Right atrium auricular region (tissue), 2 donors: ENCODE data around the gene ILF3. TPM values are rescaled to one million over a fixed set of nuclear protein-coding genes. Genes with fewer than 3 reads are reported as not detected.

Source experiments
- DNase-seq: peaks from one replicate; pipeline ENCODE4 v3.0.0-alpha.2; 2019; ENCODE audit warnings: low spot score
- H3K27ac ChIP-seq, 2 donors: fragments of 200-600 bp; sonication (generic); 1 replicate in 1 of 2; 2 replicates in 1 of 2; pipeline ENCODE4 v1.5.1; 2016 to 2019
- H3K27me3 ChIP-seq, 2 donors: fragments of 200-600 bp; sonication (generic); one replicate each; pipeline versions ENCODE4 v1.5.1 to v1.6.0; 2017 to 2019
- H3K36me3 ChIP-seq: fragments of 200-600 bp; sonication (generic); one replicate; pipeline ENCODE4 v1.5.1; 2016
- H3K4me1 ChIP-seq, 2 donors: fragments of 200-600 bp; sonication (generic); one replicate each; pipeline versions ENCODE4 v1.5.1 to v1.6.0; 2017 to 2019
- H3K4me3 ChIP-seq, 2 donors: fragments of 200-600 bp; sonication (generic); 1 replicate in 1 of 2; 2 replicates in 1 of 2; pipeline ENCODE4 v1.5.1; 2017 to 2019; ENCODE audit warnings: mild to moderate bottlenecking in 1 of 2, moderate library complexity in 1 of 2
- H3K9me3 ChIP-seq, 2 donors: fragments of 200-600 bp; sonication (generic); one replicate each; pipeline ENCODE4 v1.5.1; 2019
- total RNA-seq, 2 donors: library from RNA; depleted of rRNA; stranded (reverse); fragments of >200 nt; gene quantifications; one replicate each; pipeline ENCODE4 v1.1.0, GENCODE V29; 2016
- TF ChIP-seq, protein P1 (sequence below), 2 donors: fragments of 200-600 bp; sonication (generic); IDR thresholded peaks; one replicate each; pipeline ENCODE4 v1.5.1; 2019; ENCODE audit warnings: antibody characterized with exemption in 2 of 2

ILF3 gene
- total RNA-seq, 2 donors from 2014 or later: 59.2 to 75.1 TPM

DNA sequence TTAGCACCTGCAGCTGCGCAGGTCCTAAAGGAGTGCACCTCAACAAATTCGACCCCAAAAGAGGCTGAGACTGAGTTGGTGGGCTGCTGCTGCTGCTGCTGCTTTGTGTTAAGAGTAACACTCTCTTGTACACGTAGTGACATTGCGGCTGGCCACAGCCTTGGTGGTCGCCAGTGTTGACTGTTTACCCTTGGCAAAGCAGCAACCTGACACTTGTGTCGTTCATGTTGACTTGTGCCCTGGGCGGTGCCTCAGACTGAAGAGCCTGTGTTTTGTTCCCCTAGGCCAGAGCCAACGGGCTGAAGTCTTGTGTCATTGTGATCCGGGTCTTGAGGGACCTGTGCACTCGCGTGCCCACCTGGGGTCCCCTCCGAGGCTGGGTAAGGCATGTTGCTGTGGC lies 24.7 kb downstream of the ILF3 start:
- Histone ChIP-seq H3K36me3 (peaks cover 79% of the 10 kb centered on the region), H3K4me3 (no peak overlapping the region), H3K27ac (no peak overlapping the region), H3K27me3 (no peaks in the 10 kb centered on the region), H3K9me3 (no peaks in the 10 kb centered on the region), H3K4me1 (no peaks in the 10 kb centered on the region)
- TF ChIP-seq, protein P1, sequence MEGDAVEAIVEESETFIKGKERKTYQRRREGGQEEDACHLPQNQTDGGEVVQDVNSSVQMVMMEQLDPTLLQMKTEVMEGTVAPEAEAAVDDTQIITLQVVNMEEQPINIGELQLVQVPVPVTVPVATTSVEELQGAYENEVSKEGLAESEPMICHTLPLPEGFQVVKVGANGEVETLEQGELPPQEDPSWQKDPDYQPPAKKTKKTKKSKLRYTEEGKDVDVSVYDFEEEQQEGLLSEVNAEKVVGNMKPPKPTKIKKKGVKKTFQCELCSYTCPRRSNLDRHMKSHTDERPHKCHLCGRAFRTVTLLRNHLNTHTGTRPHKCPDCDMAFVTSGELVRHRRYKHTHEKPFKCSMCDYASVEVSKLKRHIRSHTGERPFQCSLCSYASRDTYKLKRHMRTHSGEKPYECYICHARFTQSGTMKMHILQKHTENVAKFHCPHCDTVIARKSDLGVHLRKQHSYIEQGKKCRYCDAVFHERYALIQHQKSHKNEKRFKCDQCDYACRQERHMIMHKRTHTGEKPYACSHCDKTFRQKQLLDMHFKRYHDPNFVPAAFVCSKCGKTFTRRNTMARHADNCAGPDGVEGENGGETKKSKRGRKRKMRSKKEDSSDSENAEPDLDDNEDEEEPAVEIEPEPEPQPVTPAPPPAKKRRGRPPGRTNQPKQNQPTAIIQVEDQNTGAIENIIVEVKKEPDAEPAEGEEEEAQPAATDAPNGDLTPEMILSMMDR (IDR thresholded peaks at IDR 0.05): no peak
- DNase-seq: no peak

DNA sequence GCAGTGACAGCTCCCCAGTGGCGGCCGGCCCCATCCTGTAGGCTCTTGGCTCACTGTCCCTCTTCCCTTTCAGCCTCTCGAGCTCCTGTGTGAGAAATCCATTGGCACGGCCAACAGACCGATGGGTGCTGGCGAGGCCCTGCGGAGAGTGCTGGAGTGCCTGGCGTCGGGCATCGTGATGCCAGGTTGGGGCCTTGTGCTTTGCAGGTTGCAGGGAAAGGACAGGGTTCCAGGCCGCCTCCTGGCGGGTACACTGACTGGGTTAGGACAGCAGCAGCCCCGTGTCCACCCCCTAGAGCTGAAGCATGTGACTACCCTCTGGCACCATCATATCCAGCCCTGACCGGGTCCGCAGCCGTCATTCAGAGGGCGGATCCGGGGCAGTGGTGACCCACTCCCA lies 25.6 kb downstream of the ILF3 start:
- H3K27ac ChIP-seq: no peak overlapping the region
- H3K27me3 ChIP-seq: no peaks in the 10 kb centered on the region
- DNase-seq: no peak
- H3K36me3 ChIP-seq: peaks cover 87% of the 10 kb centered on the region
- H3K4me1 ChIP-seq: no peaks in the 10 kb centered on the region
- H3K9me3 ChIP-seq: no peaks in the 10 kb centered on the region
- TF ChIP-seq, protein P1 (IDR thresholded peaks at IDR 0.05): no peak
- no peak overlapping the region for H3K4me3 ChIP-seq

DNA sequence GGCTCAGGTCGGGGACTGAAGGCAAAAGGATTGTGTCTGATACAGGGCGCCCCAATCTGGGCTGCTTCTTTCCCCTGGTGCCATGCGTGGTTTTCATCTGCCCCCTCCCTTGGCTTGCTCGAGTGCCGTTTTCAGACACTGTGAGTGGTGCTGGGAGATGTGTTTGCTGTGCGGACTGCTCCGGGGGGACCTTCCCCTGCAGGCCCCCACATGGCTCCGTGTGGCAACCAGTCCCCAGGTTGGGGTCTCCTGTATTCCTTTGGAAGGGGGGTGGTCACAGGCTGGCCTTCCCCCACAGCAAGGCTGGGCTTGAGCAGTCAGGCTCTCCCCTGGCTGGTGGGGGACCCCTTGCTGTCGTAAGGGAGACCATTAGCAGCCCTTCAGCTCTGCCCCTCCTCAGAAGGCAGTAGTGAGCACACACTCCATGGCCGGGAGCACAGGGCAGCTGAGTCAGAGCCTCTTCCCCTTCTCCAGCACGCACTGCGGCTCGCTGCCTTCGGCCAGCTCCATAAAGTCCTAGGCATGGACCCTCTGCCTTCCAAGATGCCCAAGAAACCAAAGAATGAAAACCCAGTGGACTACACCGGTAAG lies 26.5 kb downstream of the ILF3 start:
- Histone ChIP-seq H3K27ac (no peak overlapping the region), H3K36me3 (peaks cover 91% of the 10 kb centered on the region), H3K4me1 (no peaks in the 10 kb centered on the region), H3K27me3 (no peaks in the 10 kb centered on the region), H3K9me3 (no peaks in the 10 kb centered on the region), H3K4me3 (no peak overlapping the region)
- TF ChIP-seq, protein P1 (IDR thresholded peaks at IDR 0.05): no peak
- no peak for DNase-seq

DNA sequence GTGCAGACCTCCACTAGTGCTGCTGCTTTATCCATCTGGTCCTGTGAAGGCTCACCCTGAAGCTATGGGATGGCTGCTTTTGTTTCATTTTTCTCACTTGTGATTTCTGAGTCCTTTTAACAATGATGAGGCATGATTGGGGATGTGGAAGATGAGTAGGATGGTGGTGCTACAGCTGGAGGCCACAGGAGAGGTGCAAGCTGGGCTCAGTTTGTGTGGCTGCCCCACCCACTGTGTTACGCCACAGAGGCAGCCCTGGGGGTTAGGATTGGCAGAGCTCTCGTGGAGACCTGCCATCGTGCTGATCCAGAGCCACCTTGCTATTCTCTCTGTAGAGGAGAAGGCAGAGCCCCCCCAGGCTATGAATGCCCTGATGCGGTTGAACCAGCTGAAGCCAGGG lies 27.5 kb downstream of the ILF3 start:
- Histone ChIP-seq H3K4me3 (no peak overlapping the region), H3K36me3 (peaks cover 98% of the 10 kb centered on the region), H3K27me3 (no peaks in the 10 kb centered on the region), H3K27ac (no peak overlapping the region), H3K9me3 (no peaks in the 10 kb centered on the region), H3K4me1 (peaks cover 0 to 8% of the 10 kb centered on the region in 2 donors)
- no peak for DNase-seq
- TF ChIP-seq, protein P1 (IDR thresholded peaks at IDR 0.05): no peak

DNA sequence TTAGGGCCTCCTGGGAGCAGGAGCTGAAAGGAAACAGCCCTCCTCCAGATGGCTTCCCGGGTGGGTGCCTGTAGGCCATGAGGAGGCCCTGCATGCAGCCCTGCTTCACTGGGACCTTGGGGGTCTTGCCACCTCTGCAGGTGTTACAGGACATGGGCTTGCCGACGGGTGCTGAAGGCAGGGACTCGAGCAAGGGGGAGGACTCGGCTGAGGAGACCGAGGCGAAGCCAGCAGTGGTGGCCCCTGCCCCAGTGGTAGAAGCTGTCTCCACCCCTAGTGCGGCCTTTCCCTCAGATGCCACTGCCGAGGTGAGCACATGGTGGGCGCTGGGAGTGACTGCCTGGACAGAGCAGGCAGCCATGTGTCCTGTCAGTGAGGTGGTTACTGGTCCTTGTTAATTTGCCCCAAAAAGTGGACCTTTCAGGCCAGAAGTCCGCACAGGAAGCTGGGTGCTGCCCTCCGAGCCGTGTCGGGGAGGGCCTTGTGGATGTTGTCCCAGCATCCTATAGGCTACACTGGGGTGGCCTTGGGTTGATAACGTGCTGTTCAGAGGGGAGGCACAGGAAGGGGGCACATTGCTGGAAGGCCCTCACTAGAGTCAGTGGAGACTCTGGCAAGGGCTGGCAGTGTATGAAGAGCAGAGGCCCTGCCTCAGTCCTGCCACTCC lies 28.4 kb downstream of the ILF3 start:
- Histone ChIP-seq H3K4me3 (no peak overlapping the region), H3K4me1 (peaks cover 0 to 15% of the 10 kb centered on the region in 2 donors), H3K27ac (no peak overlapping the region), H3K9me3 (no peaks in the 10 kb centered on the region), H3K27me3 (no peaks in the 10 kb centered on the region), H3K36me3 (peaks cover 98% of the 10 kb centered on the region)
- TF ChIP-seq, protein P1 (IDR thresholded peaks at IDR 0.05): no peak
- no peak for DNase-seq

DNA sequence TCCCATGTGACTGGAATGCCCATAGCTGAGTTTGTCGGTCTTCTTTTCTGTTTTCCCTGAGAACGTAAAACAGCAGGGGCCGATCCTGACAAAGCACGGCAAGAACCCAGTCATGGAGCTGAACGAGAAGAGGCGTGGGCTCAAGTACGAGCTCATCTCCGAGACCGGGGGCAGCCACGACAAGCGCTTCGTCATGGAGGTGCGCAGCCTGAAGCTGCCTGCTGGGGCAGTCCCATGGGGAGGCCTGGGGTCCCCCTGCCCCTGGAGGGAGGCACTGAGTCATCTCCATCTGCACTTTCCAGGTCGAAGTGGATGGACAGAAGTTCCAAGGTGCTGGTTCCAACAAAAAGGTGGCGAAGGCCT lies 28.9 kb downstream of the ILF3 start:
- H3K4me1 ChIP-seq: peaks cover 0 to 19% of the 10 kb centered on the region in 2 donors
- no peak overlapping the region for H3K4me3 ChIP-seq
- H3K36me3 ChIP-seq: peaks cover 98% of the 10 kb centered on the region

More for the DNA sequence above, 28.9 kb downstream of the ILF3 start:
- Histone ChIP-seq H3K27ac (no peak overlapping the region), H3K27me3 (no peaks in the 10 kb centered on the region), H3K9me3 (no peaks in the 10 kb centered on the region)
- TF ChIP-seq, protein P1 (IDR thresholded peaks at IDR 0.05): no peak
- DNase-seq: no peak
